Measurements from ENCODE around the gene CTBP1.

Gene CTBP1

GRCh38 chr4:1208970-1209704 is 39.8 kb downstream of the CTBP1 start:
- TF ChIP-seq, protein P1, sequence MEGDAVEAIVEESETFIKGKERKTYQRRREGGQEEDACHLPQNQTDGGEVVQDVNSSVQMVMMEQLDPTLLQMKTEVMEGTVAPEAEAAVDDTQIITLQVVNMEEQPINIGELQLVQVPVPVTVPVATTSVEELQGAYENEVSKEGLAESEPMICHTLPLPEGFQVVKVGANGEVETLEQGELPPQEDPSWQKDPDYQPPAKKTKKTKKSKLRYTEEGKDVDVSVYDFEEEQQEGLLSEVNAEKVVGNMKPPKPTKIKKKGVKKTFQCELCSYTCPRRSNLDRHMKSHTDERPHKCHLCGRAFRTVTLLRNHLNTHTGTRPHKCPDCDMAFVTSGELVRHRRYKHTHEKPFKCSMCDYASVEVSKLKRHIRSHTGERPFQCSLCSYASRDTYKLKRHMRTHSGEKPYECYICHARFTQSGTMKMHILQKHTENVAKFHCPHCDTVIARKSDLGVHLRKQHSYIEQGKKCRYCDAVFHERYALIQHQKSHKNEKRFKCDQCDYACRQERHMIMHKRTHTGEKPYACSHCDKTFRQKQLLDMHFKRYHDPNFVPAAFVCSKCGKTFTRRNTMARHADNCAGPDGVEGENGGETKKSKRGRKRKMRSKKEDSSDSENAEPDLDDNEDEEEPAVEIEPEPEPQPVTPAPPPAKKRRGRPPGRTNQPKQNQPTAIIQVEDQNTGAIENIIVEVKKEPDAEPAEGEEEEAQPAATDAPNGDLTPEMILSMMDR (IDR thresholded peaks at IDR 0.05; ENCODE audit: control extremely low read depth, extremely low read depth, low read depth, missing control alignments), result no peak
- POLR2A ChIA-PET, result no interaction called here
- DNase-seq (ENCODE audit: extremely low spot score), result no peak
- CTCF ChIA-PET, result no interaction called here

DNA sequence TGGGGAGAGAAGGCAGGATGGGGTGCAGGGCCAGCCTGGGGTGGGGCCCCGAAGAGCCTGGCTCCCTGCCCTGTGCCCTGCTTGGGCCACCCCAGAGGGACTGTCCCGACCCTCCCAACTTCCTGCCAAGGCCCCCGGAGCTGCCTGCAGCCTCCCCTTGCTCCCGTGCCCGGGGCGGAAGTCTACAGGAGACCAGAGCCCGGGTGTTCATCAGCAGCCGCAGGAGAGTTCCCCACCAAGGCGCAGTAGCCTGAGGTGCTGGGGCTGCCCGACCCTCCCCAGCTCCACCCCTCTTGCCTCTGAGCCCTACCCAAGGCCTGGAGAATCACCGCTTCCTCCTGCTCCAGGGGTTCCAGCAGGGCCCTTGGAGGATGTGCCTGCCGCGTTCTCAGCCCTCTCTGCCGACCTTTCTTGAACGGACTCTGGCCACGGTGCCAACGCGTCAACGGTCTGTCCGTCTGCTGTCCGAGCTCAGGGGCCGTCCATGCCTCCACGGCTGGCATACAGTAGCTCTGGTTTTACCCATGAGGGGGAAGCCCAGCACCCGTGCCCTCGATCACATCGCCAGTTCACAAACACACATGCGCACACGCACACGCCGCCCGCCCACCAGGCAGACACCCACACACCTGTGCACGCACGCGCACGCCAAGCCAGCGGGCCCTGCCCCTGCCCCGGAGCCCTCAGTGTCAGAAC is 40.5 kb downstream of the CTBP1 start:
- TF ChIP-seq, protein P1 (IDR thresholded peaks at IDR 0.05; ENCODE audit: control extremely low read depth, extremely low read depth, low read depth, missing control alignments), result no peak
- ChIA-PET CTCF (interaction anchor here (1.1 kb wide), 1 partner anchor 59 kb away, joined by 3 read pairs; no protein-coding TSS in a partner anchor), POLR2A (no interaction called here)
- DNase-seq (ENCODE audit: extremely low spot score), result no peak

- TF ChIP-seq, protein P1 (IDR thresholded peaks at IDR 0.05; ENCODE audit: control extremely low read depth, extremely low read depth, low read depth, missing control alignments), result no peak
- DNase-seq (ENCODE audit: extremely low spot score), result no peak
- CTCF ChIA-PET, result interaction anchor here (1.1 kb wide), 1 partner anchor 60 kb away, joined by 3 read pairs; no protein-coding TSS in a partner anchor
- POLR2A ChIA-PET, result no interaction called here
These were observed 41.2 kb downstream of the CTBP1 start for GRCh38 chr4:1207603-1208265.

DNA sequence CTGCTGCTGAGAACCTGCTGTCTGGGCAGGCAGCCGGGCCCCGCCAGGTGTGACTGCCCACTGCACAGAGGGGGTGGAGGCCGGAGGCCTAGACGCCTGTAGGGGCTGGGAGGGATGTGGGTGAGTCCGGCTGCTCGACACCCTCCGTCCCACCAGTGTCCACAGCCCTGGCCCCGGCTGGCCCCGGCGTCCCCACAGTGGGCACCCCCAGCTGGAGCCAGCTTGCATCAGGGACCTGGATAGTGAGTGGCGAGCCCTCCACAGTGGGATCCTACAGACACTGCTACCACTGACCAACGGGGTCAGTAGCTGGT is 41.8 kb downstream of the CTBP1 start:
- DNase-seq (ENCODE audit: extremely low spot score), result no peak
- TF ChIP-seq, protein P1 (IDR thresholded peaks at IDR 0.05; ENCODE audit: control extremely low read depth, extremely low read depth, low read depth, missing control alignments), result no peak
- ChIA-PET POLR2A (no interaction called here), CTCF (no interaction called here)

DNA sequence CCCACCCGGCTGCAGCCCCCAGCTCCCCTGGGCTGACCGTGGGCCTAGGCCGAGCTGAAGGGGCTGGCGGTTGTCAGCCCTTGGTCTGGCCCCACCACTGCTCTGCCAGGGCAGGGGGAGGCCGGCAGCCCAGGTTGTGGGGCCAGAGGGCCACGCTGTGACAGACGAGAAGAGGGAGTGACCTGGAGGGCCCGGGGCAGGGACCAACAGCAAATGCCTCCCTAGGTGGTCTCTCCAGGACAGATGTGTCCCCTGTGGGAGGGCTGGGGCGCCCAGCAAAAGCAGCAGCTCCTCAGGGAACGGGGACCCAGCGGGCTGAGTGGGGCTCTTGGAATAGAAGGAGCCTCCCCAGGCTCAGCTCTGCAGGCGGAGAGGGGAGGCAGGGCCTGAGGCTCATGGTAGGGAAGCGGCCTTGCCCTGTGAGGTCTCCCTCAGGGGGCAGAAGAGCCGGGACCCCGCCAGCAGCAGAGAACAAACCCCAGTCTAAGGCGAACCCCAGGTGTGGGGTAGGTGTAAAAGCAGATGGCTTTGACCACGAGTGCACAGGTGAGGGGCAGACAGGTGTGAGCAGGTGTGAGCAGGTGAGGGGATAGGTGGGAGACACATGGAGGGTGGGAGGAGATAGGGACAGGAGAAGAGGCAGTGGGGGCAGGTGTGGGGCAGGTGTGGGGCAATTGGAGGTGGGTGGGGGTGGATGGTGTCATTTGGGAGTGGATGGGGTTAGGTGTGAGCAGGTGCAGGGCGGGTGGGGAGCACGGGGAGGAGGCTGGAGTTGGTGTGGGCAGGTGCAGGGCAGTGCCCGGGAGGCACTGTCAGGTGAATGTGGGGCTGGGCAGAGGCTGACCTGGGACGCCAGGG is 42.4 kb downstream of the CTBP1 start:
- ChIA-PET POLR2A (no interaction called here), CTCF (no interaction called here)
- TF ChIP-seq, protein P1 (IDR thresholded peaks at IDR 0.05; ENCODE audit: control extremely low read depth, extremely low read depth, low read depth, missing control alignments), result no peak
- no peak for DNase-seq (ENCODE audit: extremely low spot score)

Measured in GM10248 (cell line).